Epithelial cell of esophagus (primary cell): Measurements from ENCODE around the gene R3HDM2.

Source experiments
- DNase-seq: peaks from one replicate; pipeline ENCODE4 v3.0.0; 2010; ENCODE audit warnings: low read depth
- H3K4me3 ChIP-seq: 2 replicates; pipeline ENCODE4 v1.5.1; 2011; ENCODE audit warnings: mild to moderate bottlenecking, low read length, control low read depth
- TF ChIP-seq, protein P1 (sequence below): IDR thresholded peaks from 2 replicates; pipeline ENCODE4 v1.5.1; 2011; ENCODE audit warnings: low read depth, mild to moderate bottlenecking, low read length, control low read depth, inconsistent platforms; ENCODE audit not compliant: insufficient read depth; ENCODE audit errors: missing control alignments

Gene R3HDM2

GRCh38 chr12:57231276-57232021, 199.4 kb downstream of the R3HDM2 start:
- no peak for DNase-seq
- no peak overlapping the region for H3K4me3 ChIP-seq

DNA sequence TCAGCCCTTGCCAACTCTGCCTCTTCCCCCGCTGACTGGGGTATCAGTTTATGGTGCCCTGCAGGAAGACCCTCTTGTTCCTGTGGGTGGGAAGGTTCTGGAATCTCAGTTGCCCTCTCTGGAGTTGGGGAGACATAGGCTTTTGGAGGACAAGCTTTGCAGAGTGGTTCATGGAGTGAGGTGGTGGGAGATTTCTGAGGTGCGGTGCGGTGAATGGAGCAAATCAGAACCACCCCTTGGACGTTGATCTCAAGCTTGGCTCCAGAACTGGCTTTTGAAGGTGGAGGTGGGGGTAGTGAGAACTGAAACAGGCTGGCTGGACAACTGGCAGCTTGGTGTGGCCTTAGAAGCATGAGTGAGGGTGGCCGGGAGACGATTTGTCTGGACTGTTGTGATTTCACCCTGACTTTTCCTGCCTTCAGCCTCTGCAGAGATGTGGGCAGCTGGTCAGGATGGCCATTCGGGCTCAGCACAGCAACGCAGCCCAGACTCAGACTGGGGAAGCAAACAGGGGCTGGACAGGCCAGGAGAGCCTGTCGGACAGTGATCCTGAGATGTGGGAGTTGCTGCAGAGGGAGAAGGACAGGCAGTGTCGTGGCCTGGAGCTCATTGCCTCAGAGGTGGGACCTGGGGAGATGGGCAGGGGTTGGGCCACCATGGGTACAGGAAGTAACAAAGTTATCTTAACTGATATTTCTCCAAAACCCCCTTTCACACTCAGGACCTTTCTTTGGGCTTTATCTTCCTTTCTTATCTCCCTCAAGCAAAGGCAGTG, 200.3 kb downstream of the R3HDM2 start:
- TF ChIP-seq, protein P1, sequence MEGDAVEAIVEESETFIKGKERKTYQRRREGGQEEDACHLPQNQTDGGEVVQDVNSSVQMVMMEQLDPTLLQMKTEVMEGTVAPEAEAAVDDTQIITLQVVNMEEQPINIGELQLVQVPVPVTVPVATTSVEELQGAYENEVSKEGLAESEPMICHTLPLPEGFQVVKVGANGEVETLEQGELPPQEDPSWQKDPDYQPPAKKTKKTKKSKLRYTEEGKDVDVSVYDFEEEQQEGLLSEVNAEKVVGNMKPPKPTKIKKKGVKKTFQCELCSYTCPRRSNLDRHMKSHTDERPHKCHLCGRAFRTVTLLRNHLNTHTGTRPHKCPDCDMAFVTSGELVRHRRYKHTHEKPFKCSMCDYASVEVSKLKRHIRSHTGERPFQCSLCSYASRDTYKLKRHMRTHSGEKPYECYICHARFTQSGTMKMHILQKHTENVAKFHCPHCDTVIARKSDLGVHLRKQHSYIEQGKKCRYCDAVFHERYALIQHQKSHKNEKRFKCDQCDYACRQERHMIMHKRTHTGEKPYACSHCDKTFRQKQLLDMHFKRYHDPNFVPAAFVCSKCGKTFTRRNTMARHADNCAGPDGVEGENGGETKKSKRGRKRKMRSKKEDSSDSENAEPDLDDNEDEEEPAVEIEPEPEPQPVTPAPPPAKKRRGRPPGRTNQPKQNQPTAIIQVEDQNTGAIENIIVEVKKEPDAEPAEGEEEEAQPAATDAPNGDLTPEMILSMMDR: no peak
- H3K4me3 ChIP-seq: peak overlapping the region; percentile 92
- DNase-seq: no peak

More at GRCh38 chr12:57231276-57232021, 199.4 kb downstream of the R3HDM2 start:
- TF ChIP-seq, protein P1: no peak

DNA sequence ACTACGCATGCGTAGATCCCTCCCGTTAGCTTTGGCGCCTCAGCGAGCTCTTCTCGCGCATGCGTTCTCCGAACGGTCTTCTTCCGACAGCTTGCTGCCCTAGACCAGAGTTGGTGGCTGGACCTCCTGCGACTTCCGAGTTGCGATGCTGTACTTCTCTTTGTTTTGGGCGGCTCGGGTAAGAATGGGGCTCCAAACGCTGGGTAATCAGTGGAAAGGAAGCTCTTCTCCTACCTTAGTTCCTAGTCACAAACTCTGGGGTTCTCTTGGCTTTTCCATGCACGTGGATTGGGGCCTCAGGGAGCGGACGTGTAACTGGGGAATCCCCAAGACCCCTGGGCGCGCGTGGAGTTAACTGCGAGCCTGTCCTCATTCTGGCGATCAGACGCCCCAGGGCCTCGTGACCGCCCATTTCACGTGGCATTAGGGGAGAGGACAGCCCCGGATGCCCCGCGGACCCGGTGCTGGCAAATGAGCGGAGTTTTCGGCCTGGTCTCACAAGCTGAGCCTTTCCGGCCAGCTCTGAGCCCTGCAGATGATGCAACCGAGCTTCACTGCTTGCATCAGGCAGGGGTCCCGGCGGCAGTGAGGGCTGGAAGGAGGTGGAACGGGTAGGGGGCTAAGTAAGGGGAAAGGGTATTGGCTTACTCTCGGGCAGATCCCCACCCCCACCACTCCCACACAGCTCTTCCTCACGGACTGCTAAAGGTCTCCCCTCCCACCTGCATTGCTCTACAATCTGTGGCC, 201.0 kb downstream of the R3HDM2 start, which contains the start of gene SHMT2:
SHMT2 (plus strand) TSS at position 78 of the 747 bp plus-strand sequence; CDS start at position 146, 68 bp downstream.
- peak; percentile 92 for DNase-seq
- H3K4me3 ChIP-seq: peak within 1 kb of the TSS; percentile 92
- TF ChIP-seq, protein P1: no peak

DNA sequence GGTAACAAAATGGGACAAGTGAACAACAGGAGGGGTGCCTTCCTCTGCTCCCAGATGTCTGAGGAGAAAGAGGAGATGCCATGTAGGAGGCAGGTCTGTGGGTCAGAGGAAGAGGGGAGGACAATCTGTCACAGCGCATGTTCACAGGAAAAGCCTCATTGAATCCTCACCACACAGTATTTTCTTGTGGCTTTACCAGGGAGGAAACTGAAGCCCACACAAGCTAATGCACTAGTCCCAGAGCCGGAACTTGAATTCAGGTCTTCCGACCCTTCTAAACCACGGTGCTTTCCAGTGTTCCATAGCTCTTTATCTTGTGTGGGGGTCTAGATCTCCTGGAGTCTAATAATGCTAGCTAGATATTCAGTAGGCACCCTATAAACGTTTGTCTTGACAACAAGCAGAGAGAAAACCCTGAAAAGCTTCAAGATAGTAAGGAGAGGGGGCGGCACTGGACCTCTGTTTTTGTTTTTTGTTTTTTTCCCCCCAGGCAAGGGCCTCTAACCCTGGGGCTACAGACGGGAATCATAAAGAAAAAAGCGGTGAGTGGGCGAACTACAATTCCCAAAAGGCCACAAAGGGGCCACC, 201.7 kb downstream of the R3HDM2 start:
- DNase-seq: no peak
- TF ChIP-seq, protein P1: peak; percentile 18
- peak overlapping the region; percentile 92 for H3K4me3 ChIP-seq

GRCh38 chr12:57227315-57228115, 203.3 kb downstream of the R3HDM2 start:
- TF ChIP-seq, protein P1: no peak
- DNase-seq: peak; percentile 67
- no peak overlapping the region for H3K4me3 ChIP-seq
